PC-3 (cell line): Measurements from ENCODE around the gene PITPNB. TPM values are rescaled to one million over a fixed set of nuclear protein-coding genes. Genes with fewer than 3 reads are reported as not detected.

ENCODE experiments used
- ATAC-seq: fragments of 200-7000 bp; cut with Tn5 transposase; 2 replicates; pipeline ENCODE4 v1.9.1; 2020; ENCODE audit warnings: mild to moderate bottlenecking, moderate library complexity
- BruUV-seq: library from RNA; stranded (reverse); fragments of 400-500 nt; replicated peaks from 2 replicates; lab custom pipeline; 2021; lab: Mats Ljungman, UMichigan
- CTCF ChIA-PET: fragments of 300-600 bp; sonication (Branson Sonifier 250); formaldehyde crosslinking; loops from one replicate; lab custom pipeline; 2022; ENCODE audit warnings: antibody characterized with exemption; lab: Charles Lee
- POLR2A ChIA-PET: fragments of 300-600 bp; sonication (Branson Sonifier 250); formaldehyde crosslinking; loops from one replicate; lab custom pipeline; 2022; ENCODE audit warnings: antibody characterized with exemption; ENCODE audit not compliant: unreplicated experiment; lab: Charles Lee
- DNase-seq: peaks from one replicate; pipeline ENCODE4 v3.0.0-alpha.2; 2015
- H2AFZ ChIP-seq: fragments of 300-600 bp; sonication (generic); 2 replicates; pipeline ENCODE4 v1.6.0; 2016; ENCODE audit warnings: antibody characterized with exemption, low read length
- H3F3A ChIP-seq: fragments of 300-600 bp; sonication (generic); one replicate; pipeline ENCODE4 v1.6.0; 2017; ENCODE audit warnings: antibody characterized with exemption, low read length, control low read depth, mild to moderate bottlenecking; ENCODE audit not compliant: unreplicated experiment
- H3K27ac ChIP-seq: fragments of 300-600 bp; sonication (generic); 2 replicates; pipeline ENCODE4 v1.5.1; 2016; ENCODE audit warnings: mild to moderate bottlenecking, low read length
- H3K27me3 ChIP-seq: fragments of 300-600 bp; sonication (generic); 2 replicates; pipeline ENCODE4 v1.6.1; 2016; ENCODE audit warnings: low read length, mixed read lengths
- H3K36me3 ChIP-seq: fragments of 300-600 bp; sonication (generic); 2 replicates; pipeline ENCODE4 v1.6.1; 2016; ENCODE audit warnings: low read depth, mixed run types, low read length, mixed read lengths
- H3K4me1 ChIP-seq: fragments of 300-600 bp; sonication (generic); 2 replicates; pipeline ENCODE4 v1.5.1; 2016; ENCODE audit warnings: low read length; ENCODE audit not compliant: insufficient read depth
- H3K4me2 ChIP-seq: fragments of 300-600 bp; sonication (generic); 2 replicates; pipeline ENCODE4 v1.6.0; 2016; ENCODE audit warnings: low read length
- H3K4me3 ChIP-seq: fragments of 300-600 bp; sonication (generic); 2 replicates; pipeline ENCODE4 v1.5.1; 2016; ENCODE audit warnings: mild to moderate bottlenecking, low read length, mixed read lengths
- H3K79me2 ChIP-seq: fragments of 300-600 bp; sonication (generic); 2 replicates; pipeline ENCODE4 v1.6.1; 2017; ENCODE audit warnings: low read length, mixed read lengths
- H3K9ac ChIP-seq: fragments of 300-600 bp; sonication (generic); 2 replicates; pipeline ENCODE4 v1.6.0; 2016; ENCODE audit warnings: mild to moderate bottlenecking, low read length
- H3K9me2 ChIP-seq: fragments of 300-600 bp; sonication (generic); replicated peaks from 2 replicates; pipeline ENCODE4 v1.6.1; 2016; ENCODE audit warnings: mixed run types, low read length, mixed read lengths
- H3K9me3 ChIP-seq: fragments of 300-600 bp; sonication (generic); 2 replicates; pipeline ENCODE4 v1.6.1; 2016; ENCODE audit warnings: low read length, mixed read lengths
- H4K20me1 ChIP-seq: fragments of 300-600 bp; sonication (generic); 2 replicates; pipeline ENCODE4 v1.6.1; 2016; ENCODE audit warnings: low read length, mixed read lengths
- CTCF ChIP-seq: fragments of 300-600 bp; sonication (generic); conservative IDR thresholded peaks from 2 replicates; pipeline ENCODE4 v1.5.1; 2017; ENCODE audit warnings: antibody characterized with exemption, low read depth, mild to moderate bottlenecking, low read length
- EZH2 ChIP-seq: fragments of 300-600 bp; sonication (generic); IDR thresholded peaks from one replicate; pipeline ENCODE4 v1.6.1; 2017; ENCODE audit warnings: antibody characterized with exemption, mild to moderate bottlenecking, low read length; ENCODE audit not compliant: unreplicated experiment
- EZH2phosphoT487 ChIP-seq: fragments of 300-600 bp; sonication (generic); IDR thresholded peaks from 2 replicates; pipeline ENCODE4 v1.6.1; 2018; ENCODE audit warnings: mild to moderate bottlenecking, antibody characterized with exemption, low read length, borderline replicate concordance
- intact Hi-C: fragments of 100-400 bp; cut with micrococcal nuclease; formaldehyde crosslinking; loops from 2 replicates; pipeline ENCODE4 v1.9.0; 2023
- total RNA-seq: library from RNA; depleted of rRNA; stranded (reverse); fragments of >200 nt; gene quantifications from 2 replicates; pipeline ENCODE4 v1.2.3, GENCODE V29; 2014

Gene PITPNB
- total RNA-seq, 1 experiment from 2014 or later, result 15.3 TPM

- no TSS peak for BruUV-seq
- Histone ChIP-seq H3K4me3 (no peak overlapping the region), H3K4me2 (no peak overlapping the region), H3K9me2 (no peaks in the 10 kb centered on the region), H3K4me1 (peaks cover 31% of the 10 kb centered on the region), H3K36me3 (peaks cover 13% of the 10 kb centered on the region), H3F3A (peaks cover 5% of the 10 kb centered on the region), H3K79me2 (peaks cover 34% of the 10 kb centered on the region; the same call in 1 of the 2 replicates), H4K20me1 (no peaks in the 10 kb centered on the region; the same call in 1 of the 2 replicates), H2AFZ (no peak overlapping the region), H3K27me3 (no peaks in the 10 kb centered on the region), H3K27ac (no peak overlapping the region), H3K9ac (no peak overlapping the region), H3K9me3 (no peaks in the 10 kb centered on the region)
- intact Hi-C loops, result no loop called here
- ChIA-PET CTCF (no interaction called here), POLR2A (no interaction called here)
- TF ChIP-seq CTCF (no peak), EZH2 (no peak)
- DNase-seq, result no peak
- ATAC-seq, result no peak
Observed at GRCh38 chr22:27868732-27869282, 50.2 kb downstream of the PITPNB start.

DNA sequence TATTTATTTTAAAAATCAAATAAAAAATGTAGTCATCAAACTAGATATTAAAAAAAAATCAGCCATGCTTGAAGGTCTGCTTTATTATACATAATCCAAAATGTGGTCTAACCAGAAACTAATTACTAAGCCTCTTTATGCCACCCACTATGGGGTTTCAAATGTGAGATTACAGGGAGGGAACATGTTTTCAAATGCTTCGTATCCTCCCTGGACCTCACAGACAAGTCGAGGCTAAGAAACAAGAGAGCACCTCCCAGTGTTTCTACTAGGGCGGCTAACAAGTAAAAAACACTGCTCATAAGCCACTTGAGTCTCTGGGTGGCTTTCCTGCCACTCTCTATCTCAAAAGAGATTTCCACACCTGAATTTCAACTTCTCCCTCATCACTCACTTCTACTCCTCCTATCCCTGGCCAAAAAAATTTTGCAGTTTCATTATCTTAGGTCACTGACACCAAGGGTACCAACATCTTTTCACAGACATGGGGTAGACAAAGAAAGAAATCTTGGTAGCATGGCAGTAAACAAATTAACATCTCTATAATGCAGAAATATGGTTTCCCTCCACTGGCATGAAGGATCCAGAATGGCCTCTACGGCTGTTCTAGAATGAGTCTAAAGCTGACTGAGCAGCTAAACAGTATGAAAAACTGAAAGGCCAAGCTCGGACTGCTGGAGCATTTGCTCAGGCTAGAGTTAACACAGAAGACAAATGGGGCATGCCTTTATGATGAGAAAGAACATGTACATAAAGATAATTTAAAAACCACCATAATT lies 50.9 kb downstream of the PITPNB start:
- peaks cover 6% of the 10 kb centered on the region for H3K36me3 ChIP-seq
- POLR2A ChIA-PET, result no interaction called here
- H2AFZ ChIP-seq, result no peak overlapping the region
- no peak overlapping the region for H3K27ac ChIP-seq
- intact Hi-C loops, result no loop called here
- H3K27me3 ChIP-seq, result no peaks in the 10 kb centered on the region
- no peak for DNase-seq
- H3K79me2 ChIP-seq, result peaks cover 38% of the 10 kb centered on the region; the same call in 1 of the 2 replicates
- no TSS peak for BruUV-seq
- no peaks in the 10 kb centered on the region for H3K9me3 ChIP-seq
- no peak overlapping the region for H3K4me3 ChIP-seq
- ATAC-seq, result no peak
- H3K9ac ChIP-seq, result no peak overlapping the region
- H3F3A ChIP-seq, result peaks cover 5% of the 10 kb centered on the region
- peaks cover 31% of the 10 kb centered on the region for H3K4me1 ChIP-seq
- CTCF ChIA-PET, result no interaction called here
- H3K9me2 ChIP-seq, result no peaks in the 10 kb centered on the region
- H3K4me2 ChIP-seq, result no peak overlapping the region
- H4K20me1 ChIP-seq, result no peaks in the 10 kb centered on the region; the same call in 1 of the 2 replicates
- no peak for TF ChIP-seq EZH2phosphoT487
- no peak for TF ChIP-seq CTCF
- TF ChIP-seq EZH2, result no peak
